ENCODE measurements around the gene TP53I11.

DNA sequence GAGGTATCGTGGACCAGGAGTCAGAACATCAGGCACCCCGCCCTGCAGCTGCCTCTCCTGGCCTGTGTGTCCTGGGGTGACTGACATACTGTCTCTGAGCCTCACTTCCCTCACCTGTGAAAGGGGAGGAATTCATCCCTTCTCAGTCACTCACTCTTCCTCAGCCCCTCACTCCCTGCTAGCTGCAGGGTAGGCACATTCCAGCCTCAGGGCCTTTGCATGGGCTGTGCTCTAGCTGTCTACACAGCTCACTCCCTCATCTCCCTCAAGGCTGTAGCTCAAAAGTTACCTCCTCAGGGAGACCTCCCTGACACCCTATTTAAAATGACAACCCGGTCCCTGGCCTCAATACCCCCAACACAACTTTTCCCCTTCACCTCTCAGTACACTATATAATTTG lies 2.5 kb downstream of the TP53I11 start:
- TF ChIP-seq POLR2A (IDR thresholded peaks at IDR 0.05; ENCODE audit: borderline replicate concordance, extremely low read depth, insufficient read depth, insufficient read length) (no peak), EZH2phosphoT487 (IDR thresholded peaks at IDR 0.05; ENCODE audit: borderline replicate concordance) (no peak), ELF1 (IDR thresholded peaks at IDR 0.05; ENCODE audit: borderline replicate concordance, low read depth) (no peak), FOSL1 (IDR thresholded peaks at IDR 0.05; ENCODE audit: low read depth) (no peak), POLR2AphosphoS5 (IDR thresholded peaks at IDR 0.05; ENCODE audit: low read depth, low read length) (no peak), RAD21 (IDR thresholded peaks at IDR 0.05; ENCODE audit: low read depth) (no peak), EZH2 (IDR thresholded peaks at IDR 0.05) (no peak), EGR1 (IDR thresholded peaks at IDR 0.05; ENCODE audit: low read depth) (no peak), CEBPB (IDR thresholded peaks at IDR 0.05; ENCODE audit: low read depth) (no peak), ZFX (IDR thresholded peaks at IDR 0.05) (no peak), TCF7L2 (IDR thresholded peaks at IDR 0.05; ENCODE audit: borderline replicate concordance, extremely low read depth, insufficient read depth, insufficient read length) (no peak)
- TF ChIP-seq, protein P1, sequence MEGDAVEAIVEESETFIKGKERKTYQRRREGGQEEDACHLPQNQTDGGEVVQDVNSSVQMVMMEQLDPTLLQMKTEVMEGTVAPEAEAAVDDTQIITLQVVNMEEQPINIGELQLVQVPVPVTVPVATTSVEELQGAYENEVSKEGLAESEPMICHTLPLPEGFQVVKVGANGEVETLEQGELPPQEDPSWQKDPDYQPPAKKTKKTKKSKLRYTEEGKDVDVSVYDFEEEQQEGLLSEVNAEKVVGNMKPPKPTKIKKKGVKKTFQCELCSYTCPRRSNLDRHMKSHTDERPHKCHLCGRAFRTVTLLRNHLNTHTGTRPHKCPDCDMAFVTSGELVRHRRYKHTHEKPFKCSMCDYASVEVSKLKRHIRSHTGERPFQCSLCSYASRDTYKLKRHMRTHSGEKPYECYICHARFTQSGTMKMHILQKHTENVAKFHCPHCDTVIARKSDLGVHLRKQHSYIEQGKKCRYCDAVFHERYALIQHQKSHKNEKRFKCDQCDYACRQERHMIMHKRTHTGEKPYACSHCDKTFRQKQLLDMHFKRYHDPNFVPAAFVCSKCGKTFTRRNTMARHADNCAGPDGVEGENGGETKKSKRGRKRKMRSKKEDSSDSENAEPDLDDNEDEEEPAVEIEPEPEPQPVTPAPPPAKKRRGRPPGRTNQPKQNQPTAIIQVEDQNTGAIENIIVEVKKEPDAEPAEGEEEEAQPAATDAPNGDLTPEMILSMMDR (IDR thresholded peaks at IDR 0.05 in 2 of 3, conservative IDR thresholded peaks at IDR 0.05 in 1 of 3; ENCODE audit: borderline replicate concordance in 1 of 3, insufficient read depth in 1 of 3, low read depth in 2 of 3, low read length in 2 of 3) = no peak
- TF ChIP-seq, protein P2, sequence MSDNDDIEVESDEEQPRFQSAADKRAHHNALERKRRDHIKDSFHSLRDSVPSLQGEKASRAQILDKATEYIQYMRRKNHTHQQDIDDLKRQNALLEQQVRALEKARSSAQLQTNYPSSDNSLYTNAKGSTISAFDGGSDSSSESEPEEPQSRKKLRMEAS (IDR thresholded peaks at IDR 0.05) = no peak
- TF ChIP-seq, protein P3, sequence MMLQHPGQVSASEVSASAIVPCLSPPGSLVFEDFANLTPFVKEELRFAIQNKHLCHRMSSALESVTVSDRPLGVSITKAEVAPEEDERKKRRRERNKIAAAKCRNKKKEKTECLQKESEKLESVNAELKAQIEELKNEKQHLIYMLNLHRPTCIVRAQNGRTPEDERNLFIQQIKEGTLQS (IDR thresholded peaks at IDR 0.05) = no peak

All from HCT116 (cell line).